ENCODE measurements around the gene SLC2A10.
A peak's percentile ranks its signal among the peaks of the same experiment; 100 is the strongest.

The SLC2A10 gene

GRCh38 chr20:46682063-46682821 is 27.2 kb upstream of the SLC2A10 start:
- H3K27me3 ChIP-seq (ENCODE audit: control insufficient read depth in 1 of 2, insufficient read depth in 2 of 2, low read length in 2 of 2) = no peaks in the 10 kb centered on the region
- peaks cover 11 to 16% of the 10 kb centered on the region in 2 donors for H3K4me1 ChIP-seq (ENCODE audit: control insufficient read depth in 1 of 2, insufficient read depth in 2 of 2, low read length in 2 of 2)
- H3K9me3 ChIP-seq (ENCODE audit: control insufficient read depth in 1 of 2, low read length in 2 of 2) = no peaks in the 10 kb centered on the region
- H3K4me3 ChIP-seq (ENCODE audit: low read depth in 1 of 2, low read length in 2 of 2) = no peak overlapping the region
- H3K36me3 ChIP-seq (ENCODE audit: control insufficient read depth in 1 of 2, insufficient read depth in 2 of 2, low read length in 2 of 2) = peaks cover 4 to 14% of the 10 kb centered on the region in 2 donors
- H3K9ac ChIP-seq (ENCODE audit: low read depth in 1 of 2, low read length in 2 of 2) = no peak overlapping the region
- H3K27ac ChIP-seq (ENCODE audit: low read depth, low read length) = no peak overlapping the region

- Histone ChIP-seq H3K27me3 (ENCODE audit: control insufficient read depth in 1 of 2, insufficient read depth in 2 of 2, low read length in 2 of 2) (no peaks in the 10 kb centered on the region), H3K9ac (ENCODE audit: low read depth in 1 of 2, low read length in 2 of 2) (no peak overlapping the region), H3K36me3 (ENCODE audit: control insufficient read depth in 1 of 2, insufficient read depth in 2 of 2, low read length in 2 of 2) (peaks cover 4 to 14% of the 10 kb centered on the region in 2 donors), H3K27ac (ENCODE audit: low read depth, low read length) (no peak overlapping the region), H3K9me3 (ENCODE audit: control insufficient read depth in 1 of 2, low read length in 2 of 2) (no peaks in the 10 kb centered on the region), H3K4me3 (ENCODE audit: low read depth in 1 of 2, low read length in 2 of 2) (no peak overlapping the region), H3K4me1 (ENCODE audit: control insufficient read depth in 1 of 2, insufficient read depth in 2 of 2, low read length in 2 of 2) (peaks cover 20 to 25% of the 10 kb centered on the region in 2 donors)
Observed at GRCh38 chr20:46683011-46683667, 26.3 kb upstream of the SLC2A10 start.

- H3K4me1 ChIP-seq (ENCODE audit: control insufficient read depth in 1 of 2, insufficient read depth in 2 of 2, low read length in 2 of 2) = peaks cover 25 to 29% of the 10 kb centered on the region in 2 donors
Observed at GRCh38 chr20:46683668-46683938, 25.8 kb upstream of the SLC2A10 start.

GRCh38 chr20:46683939-46684750 is 25.3 kb upstream of the SLC2A10 start:
- peak overlapping the region; percentile 30 to 31 for H3K4me3 ChIP-seq (ENCODE audit: low read depth in 1 of 2, low read length in 2 of 2)
- no peaks in the 10 kb centered on the region for H3K9me3 ChIP-seq (ENCODE audit: control insufficient read depth in 1 of 2, low read length in 2 of 2)
- H3K36me3 ChIP-seq (ENCODE audit: control insufficient read depth in 1 of 2, insufficient read depth in 2 of 2, low read length in 2 of 2) = peaks cover 4 to 14% of the 10 kb centered on the region in 2 donors
- H3K27me3 ChIP-seq (ENCODE audit: control insufficient read depth in 1 of 2, insufficient read depth in 2 of 2, low read length in 2 of 2) = no peaks in the 10 kb centered on the region
- no peak overlapping the region for H3K27ac ChIP-seq (ENCODE audit: low read depth, low read length)
- H3K9ac ChIP-seq (ENCODE audit: low read depth in 1 of 2, low read length in 2 of 2) = peak overlapping the region in 1 of 2 donors; percentile 10
- H3K4me1 ChIP-seq (ENCODE audit: control insufficient read depth in 1 of 2, insufficient read depth in 2 of 2, low read length in 2 of 2) = peaks cover 26 to 30% of the 10 kb centered on the region in 2 donors

More at GRCh38 chr20:46683668-46683938, 25.8 kb upstream of the SLC2A10 start:
- Histone ChIP-seq H3K27me3 (ENCODE audit: control insufficient read depth in 1 of 2, insufficient read depth in 2 of 2, low read length in 2 of 2) (no peaks in the 10 kb centered on the region), H3K36me3 (ENCODE audit: control insufficient read depth in 1 of 2, insufficient read depth in 2 of 2, low read length in 2 of 2) (peaks cover 4 to 14% of the 10 kb centered on the region in 2 donors), H3K27ac (ENCODE audit: low read depth, low read length) (no peak overlapping the region), H3K9ac (ENCODE audit: low read depth in 1 of 2, low read length in 2 of 2) (peak overlapping the region in 1 of 2 donors; percentile 10), H3K9me3 (ENCODE audit: control insufficient read depth in 1 of 2, low read length in 2 of 2) (no peaks in the 10 kb centered on the region), H3K4me3 (ENCODE audit: low read depth in 1 of 2, low read length in 2 of 2) (peak overlapping the region; percentile 30 to 31)

- Histone ChIP-seq H3K9me3 (ENCODE audit: control insufficient read depth in 1 of 2, low read length in 2 of 2) (no peaks in the 10 kb centered on the region), H3K4me3 (ENCODE audit: low read depth in 1 of 2, low read length in 2 of 2) (peak overlapping the region; percentile 75 to 95), H3K9ac (ENCODE audit: low read depth in 1 of 2, low read length in 2 of 2) (peak overlapping the region; percentile 71 to 92), H3K27ac (ENCODE audit: low read depth, low read length) (peak overlapping the region; percentile 93), H3K4me1 (ENCODE audit: control insufficient read depth in 1 of 2, insufficient read depth in 2 of 2, low read length in 2 of 2) (peaks cover 22 to 25% of the 10 kb centered on the region in 2 donors), H3K36me3 (ENCODE audit: control insufficient read depth in 1 of 2, insufficient read depth in 2 of 2, low read length in 2 of 2) (peaks cover 4 to 14% of the 10 kb centered on the region in 2 donors), H3K27me3 (ENCODE audit: control insufficient read depth in 1 of 2, insufficient read depth in 2 of 2, low read length in 2 of 2) (no peaks in the 10 kb centered on the region)
Observed at GRCh38 chr20:46688151-46689081, 21.0 kb upstream of the SLC2A10 start.

GRCh38 chr20:46689082-46689753 is 20.2 kb upstream of the SLC2A10 start, which contains the start of gene TP53RK:
Gene TP53RK (minus strand): TSS chr20:46689444. CDS start chr20:46689414, 30 bp downstream.
- peak within 1 kb of the TSS; percentile 93 for H3K27ac ChIP-seq (ENCODE audit: low read depth, low read length)
- no peaks in the 10 kb centered on the region for H3K27me3 ChIP-seq (ENCODE audit: control insufficient read depth in 1 of 2, insufficient read depth in 2 of 2, low read length in 2 of 2)
- peaks cover 15 to 17% of the 10 kb centered on the region in 2 donors for H3K4me1 ChIP-seq (ENCODE audit: control insufficient read depth in 1 of 2, insufficient read depth in 2 of 2, low read length in 2 of 2)
- peak within 1 kb of the TSS; percentile 71 to 92 for H3K9ac ChIP-seq (ENCODE audit: low read depth in 1 of 2, low read length in 2 of 2)
- H3K36me3 ChIP-seq (ENCODE audit: control insufficient read depth in 1 of 2, insufficient read depth in 2 of 2, low read length in 2 of 2) = peaks cover 4 to 14% of the 10 kb centered on the region in 2 donors
- H3K4me3 ChIP-seq (ENCODE audit: low read depth in 1 of 2, low read length in 2 of 2) = peak within 1 kb of the TSS; percentile 75 to 95
- no peaks in the 10 kb centered on the region for H3K9me3 ChIP-seq (ENCODE audit: control insufficient read depth in 1 of 2, low read length in 2 of 2)

GRCh38 chr20:46689754-46690085 is 19.7 kb upstream of the SLC2A10 start:
- Histone ChIP-seq H3K27ac (ENCODE audit: low read depth, low read length) (peak overlapping the region; percentile 68), H3K9ac (ENCODE audit: low read depth in 1 of 2, low read length in 2 of 2) (peak overlapping the region; percentile 71 to 92)

GRCh38 chr20:46690219-46691106 is 19.0 kb upstream of the SLC2A10 start:
- Histone ChIP-seq H3K4me1 (ENCODE audit: control insufficient read depth in 1 of 2, insufficient read depth in 2 of 2, low read length in 2 of 2) (peaks cover 15 to 17% of the 10 kb centered on the region in 2 donors), H3K27ac (ENCODE audit: low read depth, low read length) (peak overlapping the region; percentile 68), H3K9me3 (ENCODE audit: control insufficient read depth in 1 of 2, low read length in 2 of 2) (no peaks in the 10 kb centered on the region), H3K4me3 (ENCODE audit: low read depth in 1 of 2, low read length in 2 of 2) (peak overlapping the region; percentile 75 to 95), H3K36me3 (ENCODE audit: control insufficient read depth in 1 of 2, insufficient read depth in 2 of 2, low read length in 2 of 2) (peaks cover 0 to 12% of the 10 kb centered on the region in 2 donors), H3K27me3 (ENCODE audit: control insufficient read depth in 1 of 2, insufficient read depth in 2 of 2, low read length in 2 of 2) (no peaks in the 10 kb centered on the region), H3K9ac (ENCODE audit: low read depth in 1 of 2, low read length in 2 of 2) (peak overlapping the region; percentile 45 to 92)

More at GRCh38 chr20:46689754-46690085, 19.7 kb upstream of the SLC2A10 start:
- Histone ChIP-seq H3K36me3 (ENCODE audit: control insufficient read depth in 1 of 2, insufficient read depth in 2 of 2, low read length in 2 of 2) (peaks cover 3 to 14% of the 10 kb centered on the region in 2 donors), H3K9me3 (ENCODE audit: control insufficient read depth in 1 of 2, low read length in 2 of 2) (no peaks in the 10 kb centered on the region), H3K4me3 (ENCODE audit: low read depth in 1 of 2, low read length in 2 of 2) (peak overlapping the region; percentile 75 to 95), H3K27me3 (ENCODE audit: control insufficient read depth in 1 of 2, insufficient read depth in 2 of 2, low read length in 2 of 2) (no peaks in the 10 kb centered on the region), H3K4me1 (ENCODE audit: control insufficient read depth in 1 of 2, insufficient read depth in 2 of 2, low read length in 2 of 2) (peaks cover 15 to 17% of the 10 kb centered on the region in 2 donors)

All from duodenal mucosa (tissue), 2 donors.